Natural killer cell treated with Interleukin-12 subunit alpha and Interleukin-12 subunit beta and Interleukin-15 and Interleukin-18, amount 100 ng/mL, for 72 hours (primary cell): Measurements from ENCODE around the gene GPR78. TPM values are rescaled to one million over a fixed set of nuclear protein-coding genes. Genes with fewer than 3 reads are reported as not detected.

Experiments
- ATAC-seq, 2 donors: fragments of 150-1000 bp; cut with Tn5 transposase in 1 of 2; sonication (Bioruptor Pico), chemical (Tn5 transposase) in 1 of 2; 2 replicates each; pipeline ENCODE4 v1.10.0; 2021
- DNase-seq: peaks from one replicate; pipeline ENCODE4 v3.0.0; 2022; ENCODE audit warnings: low spot score
- H3K27ac Mint-ChIP-seq, 2 donors: 1 replicate in 1 of 2; 2 replicates in 1 of 2; pipeline ENCODE4 v1.8.0; 2022; ENCODE audit warnings: mixed read lengths in 2 of 2, mild to moderate bottlenecking in 1 of 2, moderate library complexity in 1 of 2
- H3K27me3 Mint-ChIP-seq, 2 donors: 1 replicate in 1 of 2; 2 replicates in 1 of 2; pipeline ENCODE4 v1.8.0; 2022; ENCODE audit warnings: mixed read lengths in 2 of 2
- H3K36me3 Mint-ChIP-seq: one replicate; pipeline ENCODE4 v1.8.0; 2022; ENCODE audit warnings: mixed read lengths
- H3K4me1 Mint-ChIP-seq, 2 donors: 1 replicate in 1 of 2; 2 replicates in 1 of 2; pipeline ENCODE4 v1.8.0; 2022; ENCODE audit warnings: low read depth in 2 of 2, mixed read lengths in 2 of 2, mild to moderate bottlenecking in 1 of 2
- H3K4me3 Mint-ChIP-seq: one replicate; pipeline ENCODE4 v1.8.0; 2022; ENCODE audit warnings: mixed read lengths
- H3K9me3 Mint-ChIP-seq: 2 replicates; pipeline ENCODE4 v1.8.0; 2022; ENCODE audit warnings: mixed read lengths
- total RNA-seq, 2 donors: library from RNA; stranded (reverse); gene quantifications; one replicate each; pipeline ENCODE4 v1.2.3, GENCODE V29; 2022

GPR78 gene
- total RNA-seq, 2 donors from 2014 or later, result not detected

- ATAC-seq (no peak), DNase-seq (peak; percentile 53)
- no peaks in the 10 kb centered on the region for H3K4me1 Mint-ChIP-seq
- no peaks in the 10 kb centered on the region for H3K9me3 Mint-ChIP-seq
- H3K4me3 Mint-ChIP-seq, result no peak overlapping the region
- no peaks in the 10 kb centered on the region for H3K36me3 Mint-ChIP-seq
- no peak overlapping the region for H3K27ac Mint-ChIP-seq
- H3K27me3 Mint-ChIP-seq, result peaks cover 24 to 27% of the 10 kb centered on the region in 2 donors
These were observed 1.1 kb downstream of the GPR78 start for GRCh38 chr4:8581094-8581861.

- ATAC-seq, result no peak
- no peaks in the 10 kb centered on the region for H3K36me3 Mint-ChIP-seq
- H3K27ac Mint-ChIP-seq, result no peak overlapping the region
These were observed 1.8 kb downstream of the GPR78 start for GRCh38 chr4:8582016-8582415.

DNA sequence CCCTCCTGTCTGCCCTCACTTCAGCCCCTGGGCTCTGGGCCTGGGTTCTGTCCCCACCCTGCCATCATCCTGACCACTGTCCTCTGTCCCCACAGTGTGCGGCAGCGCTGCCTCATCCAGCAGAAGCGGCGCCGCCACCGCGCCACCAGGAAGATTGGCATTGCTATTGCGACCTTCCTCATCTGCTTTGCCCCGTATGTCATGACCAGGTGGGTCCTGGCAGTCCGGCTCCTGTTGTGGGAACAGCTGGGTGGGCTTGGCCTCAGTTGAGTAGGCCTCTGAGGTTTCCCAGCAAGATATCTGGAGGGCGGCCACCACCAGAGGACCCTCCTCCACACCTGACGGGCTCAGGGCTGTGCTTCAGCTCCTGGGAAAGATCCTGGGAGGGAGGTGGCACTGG is 2.2 kb downstream of the GPR78 start:
- Mint-ChIP-seq H3K27ac (no peak overlapping the region), H3K36me3 (no peaks in the 10 kb centered on the region), H3K9me3 (no peaks in the 10 kb centered on the region), H3K27me3 (peaks cover 18 to 19% of the 10 kb centered on the region in 2 donors), H3K4me1 (no peaks in the 10 kb centered on the region), H3K4me3 (no peak overlapping the region)
- DNase-seq (peak; percentile 34), ATAC-seq (no peak)

More at GRCh38 chr4:8582016-8582415, 1.8 kb downstream of the GPR78 start:
- Mint-ChIP-seq H3K9me3 (no peaks in the 10 kb centered on the region), H3K4me1 (no peaks in the 10 kb centered on the region), H3K27me3 (peaks cover 22 to 23% of the 10 kb centered on the region in 2 donors), H3K4me3 (no peak overlapping the region)
- peak; percentile 16 for DNase-seq

GRCh38 chr4:8582941-8583654 is 2.9 kb downstream of the GPR78 start:
- Mint-ChIP-seq H3K27ac (no peak overlapping the region), H3K27me3 (peaks cover 13 to 14% of the 10 kb centered on the region in 2 donors), H3K9me3 (no peaks in the 10 kb centered on the region), H3K4me1 (no peaks in the 10 kb centered on the region), H3K36me3 (no peaks in the 10 kb centered on the region), H3K4me3 (no peak overlapping the region)
- ATAC-seq (no peak), DNase-seq (no peak)

DNA sequence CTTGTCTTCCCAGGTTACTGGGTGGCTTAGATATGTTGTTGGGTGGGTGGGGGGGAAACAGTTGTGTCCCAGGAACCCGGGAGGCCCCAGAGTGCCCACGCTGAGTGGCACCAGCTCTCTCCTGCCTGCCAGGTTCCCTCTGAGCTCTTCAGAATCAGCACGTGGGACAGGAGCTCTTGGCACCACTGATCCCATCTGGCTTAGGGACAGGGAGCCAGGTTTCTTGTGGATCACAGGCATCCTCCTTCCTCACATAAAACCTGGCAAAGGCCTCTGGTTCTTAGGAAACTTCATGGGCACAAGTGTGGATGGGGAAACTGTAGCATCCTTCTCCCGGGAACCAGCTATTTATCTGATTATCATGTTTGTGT is 3.4 kb downstream of the GPR78 start:
- H3K4me1 Mint-ChIP-seq, result no peaks in the 10 kb centered on the region
- no peak overlapping the region for H3K27ac Mint-ChIP-seq
- no peak for ATAC-seq

DNA sequence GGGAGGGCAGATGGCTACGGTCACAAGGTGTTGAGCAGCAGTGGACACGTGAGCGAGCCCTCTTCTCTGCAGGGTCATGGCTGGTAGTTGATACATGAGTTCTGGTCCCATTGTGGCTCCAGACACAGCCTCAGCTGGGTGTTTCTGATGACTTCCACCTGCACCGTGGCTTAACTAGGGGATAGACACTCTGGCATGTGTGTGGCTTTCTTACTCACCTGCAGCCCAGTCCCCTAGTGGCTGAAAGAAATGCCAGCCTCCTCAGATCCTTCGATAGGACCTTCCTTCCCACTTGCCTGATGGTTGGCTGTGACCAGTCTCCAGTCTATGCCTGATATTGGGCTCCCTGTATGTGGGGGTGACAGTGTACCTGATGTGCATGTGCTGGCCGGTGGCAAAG is 5.0 kb downstream of the GPR78 start:
- H3K9me3 Mint-ChIP-seq, result no peaks in the 10 kb centered on the region
- H3K4me3 Mint-ChIP-seq, result no peak overlapping the region
- no peak overlapping the region for H3K27ac Mint-ChIP-seq
- H3K27me3 Mint-ChIP-seq, result peaks cover 5 to 6% of the 10 kb centered on the region in 2 donors
- no peaks in the 10 kb centered on the region for H3K36me3 Mint-ChIP-seq
- no peaks in the 10 kb centered on the region for H3K4me1 Mint-ChIP-seq
- no peak for DNase-seq
- ATAC-seq, result no peak

More for the DNA sequence above, 3.4 kb downstream of the GPR78 start:
- no peak for DNase-seq
- no peak overlapping the region for H3K4me3 Mint-ChIP-seq
- H3K36me3 Mint-ChIP-seq, result no peaks in the 10 kb centered on the region
- H3K9me3 Mint-ChIP-seq, result no peaks in the 10 kb centered on the region
- peaks cover 11 to 14% of the 10 kb centered on the region in 2 donors for H3K27me3 Mint-ChIP-seq

DNA sequence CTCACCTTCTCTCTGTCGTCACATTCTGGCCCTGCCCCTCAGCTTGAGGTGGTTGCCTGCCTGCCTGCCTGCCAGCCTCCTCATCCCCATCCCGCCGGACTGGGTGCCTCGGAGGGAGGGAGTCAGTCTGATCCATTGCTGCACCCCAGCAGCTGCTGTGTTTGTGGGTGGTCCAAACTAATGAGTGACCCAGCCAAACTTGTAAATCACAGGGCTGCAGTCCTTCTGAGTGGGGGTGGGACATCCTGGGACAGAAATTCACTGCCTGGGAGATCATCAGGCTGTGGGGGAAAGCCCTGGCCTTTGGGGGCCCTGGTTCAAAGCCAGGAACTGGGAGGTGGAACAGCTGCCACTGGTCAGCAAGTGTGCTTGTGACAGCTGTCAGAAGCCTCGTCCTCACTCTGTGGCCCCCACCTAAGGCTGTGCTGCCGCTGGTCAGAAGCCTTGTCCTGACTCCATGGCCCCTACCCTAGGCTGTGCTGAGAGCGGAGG is 5.6 kb downstream of the GPR78 start:
- ATAC-seq, result no peak
- H3K4me1 Mint-ChIP-seq, result no peaks in the 10 kb centered on the region
- no peaks in the 10 kb centered on the region for H3K36me3 Mint-ChIP-seq

GRCh38 chr4:8586246-8586645 is 6.1 kb downstream of the GPR78 start:
- DNase-seq, result no peak
- H3K9me3 Mint-ChIP-seq, result no peaks in the 10 kb centered on the region
- no peaks in the 10 kb centered on the region for H3K36me3 Mint-ChIP-seq
- peaks cover 8 to 12% of the 10 kb centered on the region in 2 donors for H3K27me3 Mint-ChIP-seq
- no peaks in the 10 kb centered on the region for H3K4me1 Mint-ChIP-seq
- H3K4me3 Mint-ChIP-seq, result no peak overlapping the region
- no peak overlapping the region for H3K27ac Mint-ChIP-seq
- ATAC-seq, result no peak

More for the DNA sequence above, 5.6 kb downstream of the GPR78 start:
- no peak overlapping the region for H3K27ac Mint-ChIP-seq
- no peaks in the 10 kb centered on the region for H3K9me3 Mint-ChIP-seq
- peaks cover 6 to 10% of the 10 kb centered on the region in 2 donors for H3K27me3 Mint-ChIP-seq
- no peak overlapping the region for H3K4me3 Mint-ChIP-seq
- no peak for DNase-seq

- H3K36me3 Mint-ChIP-seq, result no peaks in the 10 kb centered on the region
- H3K4me3 Mint-ChIP-seq, result no peak overlapping the region
- H3K4me1 Mint-ChIP-seq, result no peaks in the 10 kb centered on the region
- ATAC-seq (no peak), DNase-seq (peak; percentile 54)
- H3K27me3 Mint-ChIP-seq, result peaks cover 11 to 16% of the 10 kb centered on the region in 2 donors
- H3K9me3 Mint-ChIP-seq, result no peaks in the 10 kb centered on the region
- H3K27ac Mint-ChIP-seq, result no peak overlapping the region
These were observed 6.7 kb downstream of the GPR78 start for GRCh38 chr4:8586671-8587468.

DNA sequence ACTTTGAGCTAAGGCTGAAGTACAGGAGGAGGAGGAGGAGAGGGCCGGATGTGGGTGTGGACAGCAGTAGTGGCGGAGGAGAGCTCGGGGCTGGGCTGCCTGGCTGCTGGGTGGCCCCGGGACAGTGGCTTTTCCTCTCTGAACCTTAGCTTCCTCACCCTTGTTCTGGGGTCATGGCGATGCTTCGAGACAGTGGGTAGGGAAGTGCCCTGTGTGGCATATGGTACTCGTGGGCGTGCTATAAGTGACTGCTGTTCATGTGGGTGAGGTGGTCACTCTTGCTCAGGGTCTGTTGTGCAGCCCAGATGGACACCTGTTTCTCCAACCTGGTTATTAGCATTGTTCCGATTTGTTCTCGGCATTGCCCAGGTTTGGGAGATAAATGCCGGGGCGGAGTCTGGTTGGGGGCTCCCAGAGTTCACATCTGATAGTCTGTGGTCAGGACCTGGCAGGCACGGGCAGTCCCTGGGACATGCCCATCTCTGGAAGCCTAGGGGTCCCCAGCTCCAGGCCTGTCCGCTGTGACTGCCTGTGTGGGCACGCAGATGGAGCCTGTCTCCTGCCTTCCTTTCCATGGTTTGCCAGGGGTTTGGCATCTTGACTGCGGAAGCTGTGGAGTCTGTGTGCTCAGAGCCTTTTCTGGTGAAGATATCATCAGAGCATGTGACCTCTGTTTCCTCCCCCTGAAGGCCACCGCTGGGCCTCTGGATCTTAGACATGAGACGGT is 7.4 kb downstream of the GPR78 start:
- Mint-ChIP-seq H3K4me3 (no peak overlapping the region), H3K27me3 (peaks cover 11% of the 10 kb centered on the region in 2 donors), H3K36me3 (no peaks in the 10 kb centered on the region), H3K9me3 (no peaks in the 10 kb centered on the region), H3K4me1 (no peaks in the 10 kb centered on the region), H3K27ac (no peak overlapping the region)
- DNase-seq, result peak; percentile 59
- no peak for ATAC-seq

DNA sequence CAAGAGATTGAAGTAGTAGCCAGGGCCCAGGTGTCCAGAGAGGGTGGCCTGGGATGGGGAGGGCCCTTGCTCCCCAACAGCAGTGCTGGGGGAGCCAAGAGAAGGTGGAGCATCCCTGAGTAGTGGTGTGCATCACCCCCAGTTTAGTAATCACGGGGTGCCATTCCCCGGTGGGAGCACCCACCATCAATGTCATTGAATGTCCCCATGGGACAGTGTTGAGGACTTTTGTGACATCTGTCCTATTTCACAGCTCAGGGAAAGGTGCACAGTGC is 7.9 kb downstream of the GPR78 start:
- H3K27ac Mint-ChIP-seq, result no peak overlapping the region
- H3K4me3 Mint-ChIP-seq, result no peak overlapping the region
- ATAC-seq (no peak), DNase-seq (no peak)
- no peaks in the 10 kb centered on the region for H3K9me3 Mint-ChIP-seq
- peaks cover 11 to 13% of the 10 kb centered on the region in 2 donors for H3K27me3 Mint-ChIP-seq
- no peaks in the 10 kb centered on the region for H3K36me3 Mint-ChIP-seq
- no peaks in the 10 kb centered on the region for H3K4me1 Mint-ChIP-seq

- Mint-ChIP-seq H3K4me3 (no peak overlapping the region), H3K36me3 (no peaks in the 10 kb centered on the region), H3K27ac (no peak overlapping the region), H3K4me1 (no peaks in the 10 kb centered on the region), H3K27me3 (peaks cover 14 to 20% of the 10 kb centered on the region in 2 donors), H3K9me3 (no peaks in the 10 kb centered on the region)
- no peak for ATAC-seq
- peak; percentile 48 for DNase-seq
These were observed 9.1 kb downstream of the GPR78 start for GRCh38 chr4:8589336-8589735.

DNA sequence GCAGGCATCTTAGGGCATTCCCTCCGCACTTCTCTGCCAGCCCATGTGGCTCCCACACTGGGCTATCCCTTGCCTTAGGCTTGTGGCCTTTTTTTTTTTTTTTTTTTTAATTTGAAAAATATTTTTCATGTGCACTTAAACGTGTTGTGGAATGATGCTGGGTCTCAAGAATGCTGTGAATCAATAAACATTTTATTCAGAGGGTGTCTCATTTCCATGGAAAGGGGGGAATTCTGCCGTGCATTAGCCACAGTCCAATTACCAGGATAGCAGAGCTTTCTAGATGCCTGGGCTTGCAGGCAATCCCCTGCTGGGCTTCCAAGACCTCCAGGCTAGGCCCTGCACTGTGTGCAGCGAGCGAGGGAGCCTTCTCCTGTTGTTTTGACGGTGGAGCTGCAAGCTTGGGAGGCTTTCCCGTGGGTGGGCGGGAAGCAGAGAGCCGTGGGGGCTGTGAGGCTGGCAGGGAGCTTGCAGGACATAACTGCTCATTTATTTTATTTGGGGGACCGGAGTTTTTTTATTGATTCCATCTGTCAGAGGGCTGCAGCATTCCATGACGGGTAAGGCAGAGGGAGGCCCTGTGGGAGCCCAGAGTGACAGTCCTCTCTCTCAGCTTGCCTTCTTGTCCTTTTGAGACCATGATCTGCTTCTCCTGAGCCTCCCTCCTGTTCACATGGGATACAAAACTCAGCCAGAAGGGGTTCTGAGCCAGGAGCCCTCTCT is 9.8 kb downstream of the GPR78 start:
- H3K36me3 Mint-ChIP-seq, result no peaks in the 10 kb centered on the region
- no peaks in the 10 kb centered on the region for H3K4me1 Mint-ChIP-seq
- no peaks in the 10 kb centered on the region for H3K9me3 Mint-ChIP-seq
- peaks cover 16 to 22% of the 10 kb centered on the region in 2 donors for H3K27me3 Mint-ChIP-seq
- ATAC-seq, result no peak
- no peak overlapping the region for H3K4me3 Mint-ChIP-seq
- DNase-seq, result peak; percentile 34
- H3K27ac Mint-ChIP-seq, result no peak overlapping the region
